GM21515 (cell line): Measurements from ENCODE around the gene GPR148.
"Not testable (repeated sequence)": the region's sequence is repeated elsewhere in the genome, so short reads cannot be mapped to it uniquely, and the experiment has no call there.

Experiments used
- ATAC-seq: cut with Tn5 transposase; IDR thresholded peaks from one replicate; pipeline ENCODE4 v1.9.1; 2021; ENCODE audit not compliant: unreplicated experiment

GPR148 gene, protein sequence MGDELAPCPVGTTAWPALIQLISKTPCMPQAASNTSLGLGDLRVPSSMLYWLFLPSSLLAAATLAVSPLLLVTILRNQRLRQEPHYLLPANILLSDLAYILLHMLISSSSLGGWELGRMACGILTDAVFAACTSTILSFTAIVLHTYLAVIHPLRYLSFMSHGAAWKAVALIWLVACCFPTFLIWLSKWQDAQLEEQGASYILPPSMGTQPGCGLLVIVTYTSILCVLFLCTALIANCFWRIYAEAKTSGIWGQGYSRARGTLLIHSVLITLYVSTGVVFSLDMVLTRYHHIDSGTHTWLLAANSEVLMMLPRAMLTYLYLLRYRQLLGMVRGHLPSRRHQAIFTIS

DNA sequence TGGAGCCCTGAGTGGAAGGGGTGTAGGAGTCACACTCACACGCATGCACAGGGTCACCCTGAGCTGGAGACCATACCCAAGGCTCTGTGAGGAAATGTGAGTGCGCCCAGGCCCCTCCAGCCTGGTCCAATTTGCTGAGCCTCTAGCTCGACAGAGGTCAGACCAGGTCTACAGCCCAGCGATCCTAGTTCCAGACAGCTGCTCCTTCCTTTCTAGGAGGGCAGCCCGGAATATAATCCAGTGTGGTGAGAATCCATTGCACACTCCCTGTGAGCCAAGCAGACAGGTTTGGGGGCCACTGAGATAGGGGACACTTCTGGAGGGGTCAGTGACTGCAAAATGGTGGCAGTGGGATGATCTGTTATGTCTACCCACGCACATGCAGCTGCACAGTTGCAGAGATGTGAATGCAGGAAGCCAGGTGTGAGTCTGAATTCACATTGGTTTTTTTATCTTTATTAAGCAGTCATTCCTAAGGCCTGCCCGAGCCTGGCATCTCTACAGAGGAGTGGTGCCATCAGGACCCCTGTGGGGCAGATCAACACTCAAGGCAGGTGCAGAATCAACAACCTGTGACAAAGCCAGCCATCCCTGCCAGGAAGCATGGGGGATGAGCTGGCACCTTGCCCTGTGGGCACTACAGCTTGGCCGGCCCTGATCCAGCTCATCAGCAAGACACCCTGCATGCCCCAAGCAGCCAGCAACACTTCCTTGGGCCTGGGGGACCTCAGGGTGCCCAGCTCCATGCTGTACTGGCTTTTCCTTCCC, at the start of gene GPR148:
Gene GPR148, plus strand, starts transcription at position 522 of the 768 bp plus-strand sequence. Its CDS starts 82 bp downstream, at position 604.
- no peak for ATAC-seq

DNA sequence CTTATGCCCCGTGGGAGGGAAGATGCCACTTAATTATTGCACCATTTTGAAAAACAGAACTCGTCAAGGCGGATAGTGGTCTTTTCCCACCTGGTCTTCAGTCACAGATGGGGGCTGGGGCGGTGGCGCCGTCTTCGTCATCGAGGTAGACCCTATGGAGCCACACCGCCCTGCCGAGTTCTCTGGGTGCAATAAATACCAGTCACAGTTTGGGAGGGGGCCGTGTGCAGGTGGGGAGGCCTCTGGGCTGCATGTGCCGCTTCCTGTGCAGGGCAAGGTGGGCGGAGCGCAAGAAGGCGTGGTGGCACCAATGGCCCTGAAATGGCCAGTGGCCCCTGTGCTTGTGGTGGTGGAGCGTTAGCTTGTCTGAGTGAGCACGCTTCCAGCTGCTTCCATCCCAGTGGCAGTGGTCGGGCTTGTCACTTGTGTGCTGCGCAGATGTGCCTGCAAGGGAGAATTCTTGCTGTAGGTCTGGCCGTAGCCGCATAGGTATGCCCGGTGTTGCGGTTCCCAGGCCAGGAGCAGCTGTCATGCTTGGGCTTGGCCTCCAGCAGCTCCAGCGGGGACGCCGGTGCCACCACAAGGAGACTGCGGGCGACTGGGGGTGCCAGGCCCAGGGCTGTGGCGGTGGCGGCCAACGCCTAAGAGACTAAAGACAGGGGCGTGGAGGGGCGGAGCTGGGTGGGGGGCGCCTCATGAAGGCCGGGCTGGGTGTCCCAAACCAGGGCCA, 36.7 kb upstream of the GPR148 start:
- ATAC-seq, result not testable (repeated sequence)

DNA sequence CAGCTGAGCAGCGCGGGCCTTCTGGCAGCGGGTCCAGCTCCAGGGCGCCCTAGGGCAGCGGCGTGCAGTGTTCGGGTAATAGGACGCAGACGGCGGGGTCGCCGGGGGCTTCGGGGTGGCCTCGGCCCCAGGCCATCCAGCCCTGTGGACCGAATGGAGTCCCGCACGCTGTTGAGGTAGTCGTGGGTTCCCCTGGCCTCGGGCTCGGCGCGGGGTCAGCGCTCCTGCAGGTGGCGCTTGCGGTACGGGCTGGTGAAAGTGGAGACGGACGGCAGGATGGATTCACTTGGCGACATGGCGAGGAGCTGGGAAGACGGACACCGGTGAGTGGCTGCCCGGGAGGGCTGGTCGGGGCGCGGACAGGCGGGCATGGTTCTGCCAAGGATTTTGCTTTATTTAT, 35.4 kb upstream of the GPR148 start:
- ATAC-seq, result not testable (repeated sequence)

DNA sequence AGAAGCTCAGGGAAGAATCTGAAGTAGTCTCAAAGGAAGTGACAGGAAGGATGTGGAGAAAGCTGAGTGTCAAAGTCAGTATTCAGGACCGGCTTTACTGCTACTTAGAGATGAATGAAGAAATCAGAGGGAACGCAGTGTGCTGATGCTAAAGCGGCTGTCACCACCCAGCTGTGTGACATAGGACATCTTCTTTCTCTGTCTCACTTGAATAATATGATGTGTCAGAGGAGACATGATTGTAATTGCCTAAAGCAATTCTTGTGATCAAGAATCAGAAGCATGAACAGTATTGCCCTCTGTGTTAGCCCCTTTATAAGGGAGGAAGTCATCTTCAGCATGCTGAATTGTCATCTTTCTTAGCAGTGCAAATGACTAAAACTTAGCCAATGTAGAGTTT, 25.6 kb upstream of the GPR148 start:
- ATAC-seq, result not testable (repeated sequence)

DNA sequence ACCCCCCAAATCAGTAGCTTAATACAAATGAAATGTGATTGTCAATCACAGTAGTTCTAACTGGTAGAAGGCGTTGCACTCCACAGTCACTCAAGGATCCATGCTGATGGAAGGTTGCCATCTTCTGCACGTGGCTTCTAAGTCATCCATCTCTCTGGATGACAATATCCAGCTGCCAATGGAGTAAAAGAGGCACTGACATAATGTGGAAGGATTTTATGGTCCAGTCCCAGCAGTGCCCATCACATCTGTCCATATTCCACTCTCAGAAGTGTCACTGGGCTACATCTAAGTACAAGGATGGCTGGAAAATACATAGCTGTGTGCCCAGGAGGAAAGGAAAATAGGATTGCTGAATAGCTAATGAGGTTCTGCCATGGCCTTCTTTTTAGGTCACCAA, 14.1 kb upstream of the GPR148 start:
- not testable (repeated sequence) for ATAC-seq

DNA sequence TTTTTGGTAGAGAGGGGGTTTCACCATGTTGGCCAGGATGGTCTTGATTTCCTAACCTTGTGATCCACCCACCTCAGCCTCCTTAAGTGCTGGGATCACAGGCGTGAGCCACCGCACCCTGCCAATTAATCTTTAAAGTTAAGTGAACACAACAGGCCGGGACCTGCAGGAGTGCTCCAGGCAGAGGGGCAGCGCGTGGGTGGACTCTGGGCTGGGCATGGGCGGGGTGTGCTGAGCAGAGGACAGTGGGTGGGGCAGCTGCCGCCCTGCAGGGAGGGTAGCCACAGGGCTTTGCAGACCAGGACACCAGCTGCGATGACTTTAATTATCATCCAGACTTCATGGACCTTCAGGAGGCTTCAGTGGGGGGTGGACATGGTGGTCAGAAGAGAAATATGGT, 8.8 kb upstream of the GPR148 start:
- no peak for ATAC-seq

DNA sequence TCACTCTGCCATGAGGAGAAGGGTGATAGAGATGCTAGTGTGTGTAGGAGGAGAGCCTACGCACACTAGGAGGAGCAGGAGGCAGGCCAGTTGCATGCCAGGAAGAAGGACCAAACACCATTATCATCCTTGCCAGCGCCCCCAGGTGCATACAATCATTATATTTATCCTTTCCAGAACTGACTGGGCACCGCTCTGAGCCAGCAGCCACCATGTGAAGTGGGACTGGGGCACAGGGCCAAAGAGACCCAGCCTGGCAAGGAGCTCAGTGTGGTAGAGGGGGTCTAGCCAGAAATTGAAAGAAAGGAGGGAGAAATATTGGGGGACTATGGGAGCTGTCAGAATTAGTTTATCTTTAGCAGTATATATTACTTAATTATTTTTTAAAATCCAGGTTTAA, 8.3 kb upstream of the GPR148 start:
- no peak for ATAC-seq

DNA sequence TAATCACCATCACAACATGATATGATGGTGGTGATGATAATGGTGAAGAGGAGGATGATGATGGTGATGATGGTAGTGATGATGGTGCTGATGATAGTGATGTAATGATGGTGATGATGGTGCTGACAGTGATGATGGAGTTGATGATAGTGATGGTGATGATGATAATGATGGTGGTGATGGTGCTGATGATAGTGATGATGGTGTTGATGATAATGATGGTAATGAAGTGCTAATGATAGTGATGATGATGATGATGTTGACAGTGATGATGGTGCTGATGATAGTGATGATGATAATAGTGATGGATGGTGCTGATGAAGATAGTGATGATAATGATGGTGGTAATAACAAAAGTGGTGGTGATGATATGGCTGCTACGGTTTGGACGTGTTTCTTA, 4.4 kb upstream of the GPR148 start:
- ATAC-seq, result no peak

DNA sequence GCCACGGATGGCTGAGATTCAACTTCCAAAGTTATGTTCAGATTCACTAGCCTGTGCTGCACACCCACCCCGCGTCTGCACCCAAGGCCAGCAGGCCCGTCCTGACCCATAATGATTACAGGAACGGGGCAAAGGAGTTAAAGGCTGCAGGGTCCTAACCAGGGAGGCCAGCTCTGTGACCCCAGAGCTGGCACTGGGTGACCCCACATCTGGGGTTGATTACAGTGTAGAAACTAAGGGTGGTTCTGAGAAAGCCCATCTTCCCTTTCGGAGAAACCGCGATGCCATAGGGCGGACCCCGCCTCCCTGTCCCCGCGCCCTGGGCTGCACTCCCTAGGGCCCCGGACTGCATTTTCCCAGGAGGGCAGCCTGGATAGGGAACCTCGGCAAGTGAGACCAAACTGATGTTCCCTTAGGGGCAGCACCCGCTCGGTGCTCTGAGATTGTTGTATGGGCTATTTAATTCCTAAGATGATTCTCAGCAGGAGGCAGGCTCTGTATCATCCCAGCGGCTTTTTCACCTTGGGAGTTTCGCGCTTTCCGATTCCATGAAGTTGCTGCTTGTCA, 2.2 kb upstream of the GPR148 start:
- ATAC-seq, result no peak

DNA sequence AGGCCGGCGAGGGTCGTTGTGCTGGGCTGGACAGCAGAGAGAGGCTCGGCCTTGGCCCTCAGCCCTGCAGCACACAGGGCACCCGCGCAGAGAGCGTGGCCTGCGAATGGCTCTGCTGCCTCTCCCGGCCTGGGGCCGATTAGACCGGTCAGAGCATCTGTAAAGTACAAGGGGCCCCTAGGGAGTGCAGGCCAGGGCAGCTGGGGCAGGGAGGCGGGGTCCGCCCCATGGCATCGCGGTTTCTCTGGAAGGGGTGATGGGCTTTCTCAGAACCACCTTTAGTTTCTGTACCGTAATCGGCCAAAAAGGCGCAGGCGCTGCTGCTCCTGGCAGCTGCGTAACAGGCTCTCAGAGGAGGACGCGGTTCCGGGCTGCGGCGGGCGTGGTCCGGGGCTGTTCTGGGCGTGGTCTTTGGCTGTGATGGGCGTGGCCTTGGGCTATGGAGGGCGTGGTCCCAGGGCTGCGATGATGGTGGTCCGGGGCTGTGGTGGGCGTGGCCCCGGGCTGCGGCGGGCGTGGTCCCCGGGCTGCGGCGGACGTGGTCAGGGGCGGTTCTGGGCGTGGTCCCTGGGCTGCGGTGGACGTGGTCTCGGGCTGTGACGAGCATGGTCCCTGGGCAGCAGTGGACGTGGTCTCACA, 1.5 kb upstream of the GPR148 start:
- peak; percentile 95 for ATAC-seq

DNA sequence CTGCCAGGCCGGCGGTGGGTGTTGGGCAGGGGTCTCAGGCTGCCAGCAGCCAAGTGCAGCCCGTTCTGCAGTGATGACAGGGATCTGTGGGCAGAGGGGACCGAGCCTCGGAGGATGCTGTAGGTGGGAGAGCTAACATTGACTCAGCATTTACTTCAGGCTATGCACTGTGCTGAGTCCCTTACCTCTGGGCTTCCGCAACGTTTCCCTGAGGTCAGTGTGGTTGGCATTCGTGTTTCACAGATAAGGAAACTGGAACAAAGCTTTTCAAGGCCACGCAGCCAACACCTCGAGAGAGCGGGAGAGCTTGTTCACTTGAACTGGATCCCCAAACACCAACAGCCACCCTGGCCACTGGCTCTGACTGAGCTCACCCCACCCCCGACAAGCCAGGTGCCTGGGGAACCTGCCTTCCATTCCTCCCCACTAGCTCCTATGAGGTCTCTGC, 839 bp upstream of the GPR148 start:
- no peak for ATAC-seq

DNA sequence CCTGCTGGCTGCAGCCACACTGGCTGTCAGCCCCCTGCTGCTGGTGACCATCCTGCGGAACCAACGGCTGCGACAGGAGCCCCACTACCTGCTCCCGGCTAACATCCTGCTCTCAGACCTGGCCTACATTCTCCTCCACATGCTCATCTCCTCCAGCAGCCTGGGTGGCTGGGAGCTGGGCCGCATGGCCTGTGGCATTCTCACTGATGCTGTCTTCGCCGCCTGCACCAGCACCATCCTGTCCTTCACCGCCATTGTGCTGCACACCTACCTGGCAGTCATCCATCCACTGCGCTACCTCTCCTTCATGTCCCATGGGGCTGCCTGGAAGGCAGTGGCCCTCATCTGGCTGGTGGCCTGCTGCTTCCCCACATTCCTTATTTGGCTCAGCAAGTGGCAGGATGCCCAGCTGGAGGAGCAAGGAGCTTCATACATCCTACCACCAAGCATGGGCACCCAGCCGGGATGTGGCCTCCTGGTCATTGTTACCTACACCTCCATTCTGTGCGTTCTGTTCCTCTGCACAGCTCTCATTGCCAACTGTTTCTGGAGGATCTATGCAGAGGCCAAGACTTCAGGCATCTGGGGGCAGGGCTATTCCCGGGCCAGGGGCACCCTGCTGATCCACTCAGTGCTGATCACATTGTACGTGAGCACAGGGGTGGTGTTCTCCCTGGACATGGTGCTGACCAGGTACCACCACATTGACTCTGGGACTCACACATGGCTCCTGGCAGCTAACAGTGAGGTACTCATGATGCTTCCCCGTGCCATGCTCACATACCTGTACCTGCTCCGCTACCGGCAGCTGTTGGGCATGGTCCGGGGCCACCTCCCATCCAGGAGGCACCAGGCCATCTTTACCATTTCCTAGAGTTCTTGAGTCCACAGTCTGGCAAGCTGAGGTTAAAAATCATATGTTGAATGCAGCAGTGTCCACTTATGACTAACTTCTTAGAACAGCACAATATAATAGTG, 741 bp downstream of the GPR148 start:
- no peak for ATAC-seq

DNA sequence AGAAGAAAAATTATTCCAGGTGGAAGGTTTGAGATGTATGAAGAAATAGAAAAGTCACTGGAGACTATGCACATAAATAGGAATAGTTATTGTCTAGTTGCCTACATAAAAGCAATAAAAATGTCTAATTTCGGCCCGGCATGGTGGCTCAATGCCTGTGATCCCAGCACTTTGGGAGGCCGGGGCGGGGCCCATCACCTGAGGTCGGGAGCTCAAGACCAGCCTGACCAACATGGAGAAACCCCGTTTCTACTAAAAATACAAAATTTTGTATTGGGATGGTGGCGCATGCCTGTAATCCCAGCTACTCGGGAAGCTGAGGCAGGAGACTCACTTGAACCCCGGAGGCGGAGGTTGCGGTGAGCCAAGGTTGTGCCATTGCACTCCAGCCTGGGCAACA, 3.4 kb downstream of the GPR148 start:
- not testable (repeated sequence) for ATAC-seq

DNA sequence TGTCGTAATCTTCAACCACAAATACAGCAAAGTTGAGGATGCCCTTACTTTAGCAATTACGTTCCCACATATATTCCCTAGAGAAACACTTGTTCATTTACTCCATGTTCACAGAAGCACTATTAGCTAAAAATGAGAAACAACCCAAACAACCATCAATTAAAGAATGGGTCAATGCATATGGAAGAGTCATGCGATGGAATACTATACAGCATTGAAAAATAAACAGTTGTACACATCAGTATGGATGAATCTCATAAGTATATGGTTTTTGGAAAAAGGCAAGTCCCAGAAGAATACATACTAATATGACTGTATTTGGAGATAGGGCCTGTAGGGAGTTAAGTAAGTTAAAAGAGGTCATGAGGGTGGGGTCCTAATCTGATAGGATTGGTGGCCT, 6.3 kb downstream of the GPR148 start:
- ATAC-seq, result no peak

DNA sequence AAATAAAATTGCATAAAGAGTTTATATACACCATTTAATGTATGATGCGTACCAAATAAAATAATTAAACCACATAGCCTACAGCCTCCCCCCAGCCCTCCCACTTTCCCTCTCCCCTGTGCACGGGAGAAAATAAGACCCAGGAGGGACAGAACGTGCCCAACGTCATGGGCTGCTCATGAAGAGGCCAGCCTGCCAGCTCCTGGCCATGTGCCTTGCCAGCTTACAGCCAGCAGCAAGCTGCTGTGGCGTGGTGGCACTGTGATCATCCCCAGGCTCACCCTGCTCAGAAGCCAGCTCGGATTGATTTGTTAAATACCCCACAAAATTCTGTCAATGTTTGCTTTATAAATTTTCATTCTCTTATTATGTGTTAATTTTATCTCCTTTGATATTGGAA, 7.6 kb downstream of the GPR148 start:
- no peak for ATAC-seq

DNA sequence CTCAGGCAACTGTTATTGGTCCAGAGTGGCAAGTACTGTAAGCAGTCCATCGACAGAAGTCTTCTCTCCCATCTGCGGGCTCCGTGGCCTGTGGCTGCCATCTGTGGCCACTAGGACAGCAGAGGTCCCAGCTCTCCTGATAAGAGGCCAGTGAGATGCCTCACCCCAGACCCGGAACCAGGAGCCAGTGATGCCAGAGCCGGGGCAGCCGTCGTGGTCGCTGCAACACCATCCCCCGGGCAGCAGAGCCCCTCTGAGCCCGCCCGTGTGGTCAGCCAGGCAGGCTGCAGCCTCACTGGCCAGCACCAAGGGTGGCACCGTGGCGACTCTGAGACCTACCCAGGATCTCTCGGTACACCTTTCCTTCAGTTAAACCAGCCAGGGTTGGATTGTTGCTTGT, 8.7 kb downstream of the GPR148 start:
- ATAC-seq, result no peak

DNA sequence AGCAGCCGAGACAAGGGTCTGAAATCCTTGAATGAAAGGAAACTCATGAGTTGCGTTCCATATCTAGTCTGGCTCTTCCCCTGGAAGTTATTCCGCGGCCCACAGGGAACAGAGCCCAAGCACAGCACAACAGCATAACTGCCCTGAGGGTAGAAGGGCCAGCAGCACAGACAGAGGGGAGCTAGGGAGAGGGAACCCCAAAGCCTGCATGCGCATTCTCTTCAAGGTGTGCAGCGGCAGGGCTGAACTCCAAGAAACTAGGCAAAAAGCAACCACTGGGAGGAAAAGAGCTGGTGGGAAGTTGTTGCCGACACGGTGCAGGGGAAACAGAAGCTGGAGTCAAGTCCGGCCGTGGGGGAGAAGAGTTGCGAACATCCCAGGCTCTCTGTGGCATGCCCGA, 11.8 kb downstream of the GPR148 start:
- ATAC-seq, result no peak

DNA sequence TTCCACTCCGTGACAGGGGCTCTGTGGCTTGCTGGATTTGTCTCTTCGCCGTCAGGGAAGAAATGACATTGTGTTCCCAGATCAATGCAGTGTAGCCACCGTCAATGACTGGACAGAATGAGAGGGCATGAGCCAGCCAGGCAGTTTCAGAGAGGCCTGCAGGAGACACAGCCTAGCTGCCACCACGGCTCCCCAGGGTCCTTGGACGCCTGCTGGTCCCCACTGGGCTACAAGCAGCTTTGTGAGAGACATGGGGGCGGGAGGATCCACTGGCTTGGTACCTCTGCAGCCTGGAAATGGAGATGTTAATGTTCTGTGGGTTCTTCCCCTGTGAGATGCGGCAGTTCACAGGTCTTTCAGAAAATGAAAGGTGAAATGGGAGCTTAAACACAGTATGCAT, 14.4 kb downstream of the GPR148 start:
- no peak for ATAC-seq

DNA sequence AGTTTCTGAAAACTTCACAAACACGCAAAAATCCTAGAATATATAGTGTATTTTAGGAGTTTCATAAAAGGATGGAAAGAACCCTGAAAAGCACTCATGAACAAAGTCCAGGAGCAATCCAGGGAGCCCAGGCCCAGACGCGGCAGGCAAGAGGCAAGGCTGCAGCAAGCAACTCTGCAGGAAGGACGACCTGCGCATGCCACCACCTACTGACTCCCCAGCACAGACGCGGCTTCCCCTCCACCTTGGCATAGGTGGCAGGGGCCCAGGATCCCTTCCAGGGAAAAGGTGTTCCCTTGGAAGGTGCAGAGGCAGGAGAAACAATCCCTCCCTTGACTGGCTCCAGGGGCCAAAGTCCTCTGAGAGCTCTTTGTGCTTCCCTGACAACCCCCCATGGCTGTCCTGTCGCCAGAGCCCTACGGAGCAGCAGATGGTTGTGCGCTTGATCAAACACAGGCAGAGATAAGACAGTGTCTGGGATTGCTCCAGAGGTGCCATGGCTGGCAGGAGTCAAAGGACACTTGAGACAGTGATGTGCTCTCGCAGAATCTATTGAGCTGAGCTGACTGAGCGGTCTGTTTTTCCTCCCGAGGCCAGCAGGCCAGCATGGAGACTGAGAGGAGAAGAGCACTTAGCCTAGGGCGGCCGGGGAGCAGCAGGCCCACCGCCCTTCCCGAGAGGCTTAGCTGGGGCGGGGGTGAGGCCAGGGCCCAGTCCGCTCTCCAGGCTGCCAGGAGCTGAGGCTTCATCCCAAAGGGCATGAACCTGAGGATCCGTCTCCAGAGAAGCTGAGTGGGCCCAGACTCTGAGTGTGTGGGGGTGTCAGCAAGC, 15.6 kb downstream of the GPR148 start:
- ATAC-seq, result no peak
